Chondrocyte (in vitro differentiated cells): ENCODE measurements around the gene SHROOM1. TPM values are rescaled to one million over a fixed set of nuclear protein-coding genes. Genes with fewer than 3 reads are reported as not detected.
A peak's percentile ranks its signal among the peaks of the same experiment; 100 is the strongest.

Experiments
- DNase-seq: peaks from one replicate; pipeline ENCODE4 v3.0.0; 2021; ENCODE audit warnings: mixed read lengths, low spot score
- H3K27ac Mint-ChIP-seq: one replicate; pipeline ENCODE4 v1.8.0; 2021; ENCODE audit warnings: mild to moderate bottlenecking, moderate library complexity, mixed read lengths; ENCODE audit not compliant: unreplicated experiment
- H3K27me3 Mint-ChIP-seq: 2 replicates; pipeline ENCODE4 v1.8.0; 2021; ENCODE audit warnings: low read depth, mixed read lengths
- H3K36me3 Mint-ChIP-seq: 2 replicates; pipeline ENCODE4 v1.8.0; 2021; ENCODE audit warnings: low read depth, mixed read lengths
- H3K4me1 Mint-ChIP-seq: 2 replicates; pipeline ENCODE4 v1.8.0; 2021; ENCODE audit warnings: low read depth, mild to moderate bottlenecking, mixed read lengths
- H3K4me3 Mint-ChIP-seq: one replicate; pipeline ENCODE4 v1.8.0; 2021; ENCODE audit warnings: mild to moderate bottlenecking, moderate library complexity, mixed read lengths; ENCODE audit not compliant: unreplicated experiment
- H3K9me3 Mint-ChIP-seq: 2 replicates; pipeline ENCODE4 v1.8.0; 2021; ENCODE audit warnings: low read depth, mixed read lengths
- long read RNA-seq: library from polyadenylated mRNA; stranded (forward); transcript quantifications from one replicate; pipeline ENCODE4 v2.0.0, GENCODE V29; 2021
- total RNA-seq: library from RNA; stranded (reverse); gene quantifications from 3 replicates; pipeline ENCODE4 v1.2.1, GENCODE V29; 2021
- TF ChIP-seq, protein P1 (sequence below): fragments of 200-600 bp; sonication (generic); IDR thresholded peaks from 2 replicates; pipeline ENCODE4 v1.5.0; 2021; ENCODE audit warnings: antibody characterized with exemption, mild to moderate bottlenecking, moderate library complexity

Gene SHROOM1, protein sequence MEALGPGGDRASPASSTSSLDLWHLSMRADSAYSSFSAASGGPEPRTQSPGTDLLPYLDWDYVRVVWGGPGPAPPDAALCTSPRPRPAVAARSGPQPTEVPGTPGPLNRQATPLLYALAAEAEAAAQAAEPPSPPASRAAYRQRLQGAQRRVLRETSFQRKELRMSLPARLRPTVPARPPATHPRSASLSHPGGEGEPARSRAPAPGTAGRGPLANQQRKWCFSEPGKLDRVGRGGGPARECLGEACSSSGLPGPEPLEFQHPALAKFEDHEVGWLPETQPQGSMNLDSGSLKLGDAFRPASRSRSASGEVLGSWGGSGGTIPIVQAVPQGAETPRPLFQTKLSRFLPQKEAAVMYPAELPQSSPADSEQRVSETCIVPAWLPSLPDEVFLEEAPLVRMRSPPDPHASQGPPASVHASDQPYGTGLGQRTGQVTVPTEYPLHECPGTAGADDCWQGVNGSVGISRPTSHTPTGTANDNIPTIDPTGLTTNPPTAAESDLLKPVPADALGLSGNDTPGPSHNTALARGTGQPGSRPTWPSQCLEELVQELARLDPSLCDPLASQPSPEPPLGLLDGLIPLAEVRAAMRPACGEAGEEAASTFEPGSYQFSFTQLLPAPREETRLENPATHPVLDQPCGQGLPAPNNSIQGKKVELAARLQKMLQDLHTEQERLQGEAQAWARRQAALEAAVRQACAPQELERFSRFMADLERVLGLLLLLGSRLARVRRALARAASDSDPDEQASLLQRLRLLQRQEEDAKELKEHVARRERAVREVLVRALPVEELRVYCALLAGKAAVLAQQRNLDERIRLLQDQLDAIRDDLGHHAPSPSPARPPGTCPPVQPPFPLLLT
- total RNA-seq: 6.5 to 7.7 TPM (median 7.6 TPM) in 3 replicates
- long read RNA-seq, partial matches to known transcripts: 3 of 9 reads
- long read RNA-seq, other reads (novel, unspliced or antisense): 6 of 9 reads

DNA sequence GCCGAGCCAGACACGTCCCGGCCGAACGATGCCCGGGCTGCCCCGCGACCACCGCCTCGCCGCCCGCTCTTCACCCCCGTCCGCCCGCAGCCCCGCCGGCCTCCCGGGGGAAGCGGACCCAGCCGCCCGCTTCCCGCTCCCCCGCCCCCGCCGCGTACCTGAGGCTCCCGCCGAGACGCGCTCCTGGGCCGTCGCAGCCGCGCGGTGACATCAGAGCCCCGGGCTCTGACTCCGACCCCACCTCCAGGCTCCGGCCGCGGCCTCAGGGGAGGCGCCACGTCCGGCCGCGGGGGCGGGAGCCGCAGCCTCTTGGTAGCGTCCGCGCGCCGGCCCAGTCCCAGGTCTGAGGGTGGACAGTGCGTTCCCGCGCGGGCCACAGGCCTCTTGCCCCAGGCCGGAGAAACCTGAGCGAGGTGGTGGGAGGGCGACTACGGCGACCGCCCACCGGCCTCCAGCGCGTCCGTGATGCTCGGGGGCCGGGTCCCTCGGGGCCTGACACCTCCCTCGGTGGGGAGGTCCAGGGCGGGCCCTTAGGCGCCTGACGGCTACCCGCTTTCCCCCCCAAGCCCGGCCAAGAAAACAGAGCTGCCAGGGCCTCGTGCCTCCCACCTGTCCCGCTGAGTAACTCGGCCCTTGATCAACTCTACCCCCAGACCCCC is at the start of gene SHROOM1:
SHROOM1 (minus strand) TSS at position 212 of the 659 bp plus-strand sequence. CDS start 4,507 bp downstream, outside the sequence.
- Mint-ChIP-seq H3K4me1 (peaks cover 14% of the 10 kb centered on the region), H3K27me3 (no peaks in the 10 kb centered on the region), H3K4me3 (peak within 1 kb of the TSS; percentile 86), H3K9me3 (no peaks in the 10 kb centered on the region), H3K27ac (peak within 1 kb of the TSS; percentile 71), H3K36me3 (no peaks in the 10 kb centered on the region)
- no peak for DNase-seq
- TF ChIP-seq, protein P1, sequence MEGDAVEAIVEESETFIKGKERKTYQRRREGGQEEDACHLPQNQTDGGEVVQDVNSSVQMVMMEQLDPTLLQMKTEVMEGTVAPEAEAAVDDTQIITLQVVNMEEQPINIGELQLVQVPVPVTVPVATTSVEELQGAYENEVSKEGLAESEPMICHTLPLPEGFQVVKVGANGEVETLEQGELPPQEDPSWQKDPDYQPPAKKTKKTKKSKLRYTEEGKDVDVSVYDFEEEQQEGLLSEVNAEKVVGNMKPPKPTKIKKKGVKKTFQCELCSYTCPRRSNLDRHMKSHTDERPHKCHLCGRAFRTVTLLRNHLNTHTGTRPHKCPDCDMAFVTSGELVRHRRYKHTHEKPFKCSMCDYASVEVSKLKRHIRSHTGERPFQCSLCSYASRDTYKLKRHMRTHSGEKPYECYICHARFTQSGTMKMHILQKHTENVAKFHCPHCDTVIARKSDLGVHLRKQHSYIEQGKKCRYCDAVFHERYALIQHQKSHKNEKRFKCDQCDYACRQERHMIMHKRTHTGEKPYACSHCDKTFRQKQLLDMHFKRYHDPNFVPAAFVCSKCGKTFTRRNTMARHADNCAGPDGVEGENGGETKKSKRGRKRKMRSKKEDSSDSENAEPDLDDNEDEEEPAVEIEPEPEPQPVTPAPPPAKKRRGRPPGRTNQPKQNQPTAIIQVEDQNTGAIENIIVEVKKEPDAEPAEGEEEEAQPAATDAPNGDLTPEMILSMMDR: no peak

DNA sequence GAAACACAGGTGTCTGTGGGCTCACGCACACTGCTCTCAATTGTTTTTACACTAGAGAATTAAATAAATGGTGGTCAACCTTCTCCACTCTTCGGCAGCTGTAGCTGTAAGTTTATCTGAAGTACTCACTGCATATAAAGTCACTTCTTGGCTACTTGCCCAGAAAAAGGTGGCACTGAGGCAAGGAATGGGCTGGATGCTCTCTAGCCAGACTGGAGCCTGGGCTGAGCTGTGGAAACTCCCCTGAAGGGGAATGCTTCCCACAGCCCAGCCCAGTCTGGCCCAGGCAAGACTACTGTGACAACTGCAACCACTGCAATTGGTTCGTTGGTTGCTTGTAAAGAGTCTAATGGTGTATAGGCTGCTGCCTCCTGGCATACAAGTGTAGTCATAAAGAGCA is 47.5 kb upstream of the SHROOM1 start:
- H3K9me3 Mint-ChIP-seq: no peaks in the 10 kb centered on the region
- H3K27me3 Mint-ChIP-seq: no peaks in the 10 kb centered on the region
- TF ChIP-seq, protein P1: no peak
- H3K4me1 Mint-ChIP-seq: peaks cover 33% of the 10 kb centered on the region
- DNase-seq: no peak
- H3K4me3 Mint-ChIP-seq: no peak overlapping the region
- H3K27ac Mint-ChIP-seq: peak overlapping the region; percentile 49
- peaks cover 29% of the 10 kb centered on the region for H3K36me3 Mint-ChIP-seq

DNA sequence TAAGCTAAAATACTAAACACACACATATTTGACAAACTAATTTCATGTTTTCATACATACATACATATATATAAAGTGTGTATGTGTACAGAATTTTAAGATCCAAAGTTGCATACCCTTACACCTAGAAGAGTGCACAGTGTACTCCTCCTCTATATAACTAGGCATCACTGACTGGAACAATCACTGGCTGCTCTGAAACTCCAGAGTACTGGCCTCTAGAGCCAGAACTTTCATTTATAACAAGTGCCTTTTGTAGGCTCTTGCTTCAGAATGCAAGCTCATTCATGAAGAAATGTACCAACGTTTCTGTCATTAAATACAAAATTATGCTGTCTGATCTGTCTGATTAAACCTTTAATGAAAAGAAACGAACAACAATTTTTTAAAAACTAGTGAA is 47.0 kb upstream of the SHROOM1 start:
- no peak for DNase-seq
- TF ChIP-seq, protein P1: no peak
- Mint-ChIP-seq H3K27ac (peak overlapping the region; percentile 49), H3K27me3 (no peaks in the 10 kb centered on the region), H3K9me3 (no peaks in the 10 kb centered on the region), H3K36me3 (peaks cover 31% of the 10 kb centered on the region), H3K4me1 (peaks cover 33% of the 10 kb centered on the region), H3K4me3 (no peak overlapping the region)

DNA sequence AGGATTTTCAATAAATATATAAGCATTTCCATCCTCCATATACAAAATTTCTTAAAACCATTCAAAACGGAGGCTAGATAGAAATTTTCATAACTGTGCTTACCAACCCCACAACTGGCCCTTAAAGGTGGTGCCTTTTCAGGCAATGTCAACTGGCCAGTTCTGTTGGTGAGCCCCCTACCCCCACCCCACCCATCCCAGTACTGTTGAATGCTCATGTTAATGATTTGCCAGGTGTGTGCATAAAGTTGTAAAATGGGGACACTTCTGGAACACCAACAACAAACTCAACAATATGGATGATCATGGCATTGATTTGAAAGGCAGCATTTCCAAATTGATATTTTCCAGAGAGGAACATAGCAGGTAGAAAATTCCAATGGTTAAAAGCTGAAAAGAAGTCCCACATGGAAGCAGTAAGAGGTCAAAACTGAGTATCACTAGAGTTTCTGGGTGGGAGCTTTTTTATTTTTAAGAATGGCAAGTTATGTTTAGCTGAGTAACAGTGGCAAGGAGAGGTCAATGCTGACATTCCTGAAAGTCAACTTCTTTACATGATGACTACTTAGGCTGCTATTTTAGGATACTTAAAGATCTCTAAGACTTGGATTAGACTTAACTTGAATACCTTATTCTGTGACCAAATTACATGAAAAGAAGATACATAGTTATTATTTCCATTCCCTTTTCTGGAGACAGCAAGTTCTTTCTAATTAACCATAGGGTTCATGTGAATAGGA is 45.7 kb upstream of the SHROOM1 start:
- Mint-ChIP-seq H3K4me3 (no peak overlapping the region), H3K27ac (peak overlapping the region; percentile 50), H3K9me3 (no peaks in the 10 kb centered on the region), H3K27me3 (no peaks in the 10 kb centered on the region), H3K4me1 (peaks cover 33% of the 10 kb centered on the region), H3K36me3 (peaks cover 31% of the 10 kb centered on the region)
- no peak for DNase-seq
- TF ChIP-seq, protein P1: no peak
